Activated CD4-positive, alpha-beta T cell treated with anti-CD3 and anti-CD28 coated beads, Interleukin-2, amount 50 U/mL, for 1 hour (primary cell): ENCODE data around the gene FGFBP1.

Experiments
- DNase-seq: peaks from one replicate; pipeline ENCODE4 v3.0.0-alpha.2; 2020

The FGFBP1 gene

DNA sequence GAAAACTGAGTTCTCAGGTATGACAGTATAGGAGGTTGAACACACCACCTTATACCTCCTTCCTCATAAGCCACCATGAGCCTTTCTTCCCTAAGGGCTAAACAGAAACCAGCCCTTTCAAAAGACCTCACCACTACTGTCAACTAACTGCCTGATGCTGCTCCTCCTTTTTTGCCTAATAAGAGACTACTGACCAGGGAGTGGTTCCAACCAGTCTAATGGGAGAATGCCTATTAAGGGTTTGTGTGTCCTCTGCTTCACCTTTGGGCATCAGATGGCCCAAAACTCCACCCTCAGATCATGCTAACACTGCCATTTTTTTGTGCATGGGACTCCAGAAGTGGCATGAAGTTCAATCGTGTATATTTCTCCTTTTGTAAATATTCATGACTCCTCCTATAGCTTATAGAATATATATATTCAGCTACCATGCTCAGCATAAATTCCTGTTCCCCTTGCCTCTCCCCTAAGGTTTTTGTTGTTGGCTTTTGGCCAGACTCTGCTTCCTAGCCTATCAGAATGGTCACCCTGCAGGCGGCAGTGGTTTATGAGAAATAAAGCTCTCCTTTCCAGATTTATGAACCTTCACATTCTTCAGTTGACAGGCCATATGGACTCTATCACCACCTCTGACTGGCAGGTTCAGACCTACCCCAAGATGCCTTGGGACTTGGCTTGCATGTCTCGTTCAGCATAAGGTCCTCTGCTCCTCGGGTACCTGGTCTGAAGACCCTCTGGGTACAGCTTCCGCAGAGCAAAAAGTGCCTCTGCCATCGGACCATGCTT is 28.2 kb downstream of the FGFBP1 start:
- no peak for DNase-seq

DNA sequence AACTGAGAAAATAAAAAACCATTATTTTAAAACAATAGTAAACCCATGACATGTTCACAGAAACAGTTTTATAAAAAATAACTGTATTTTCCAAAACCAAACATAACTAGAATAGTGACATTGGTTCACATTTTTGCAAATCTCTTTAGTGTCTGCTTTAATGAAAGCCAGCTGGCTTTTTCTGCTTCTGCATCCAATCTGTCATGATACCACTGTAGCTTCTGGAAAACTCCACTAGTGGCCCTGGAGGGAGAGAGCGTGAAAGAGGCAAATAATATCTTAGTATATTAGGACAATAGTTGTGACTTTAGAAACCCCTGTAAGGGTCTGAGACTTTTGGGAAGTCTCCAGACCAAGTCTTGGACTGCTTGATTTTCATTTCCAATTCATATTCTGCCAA is 31.1 kb downstream of the FGFBP1 start:
- DNase-seq, result no peak

GRCh38 chr4:15906020-15906443 is 32.5 kb downstream of the FGFBP1 start:
- no peak for DNase-seq

DNA sequence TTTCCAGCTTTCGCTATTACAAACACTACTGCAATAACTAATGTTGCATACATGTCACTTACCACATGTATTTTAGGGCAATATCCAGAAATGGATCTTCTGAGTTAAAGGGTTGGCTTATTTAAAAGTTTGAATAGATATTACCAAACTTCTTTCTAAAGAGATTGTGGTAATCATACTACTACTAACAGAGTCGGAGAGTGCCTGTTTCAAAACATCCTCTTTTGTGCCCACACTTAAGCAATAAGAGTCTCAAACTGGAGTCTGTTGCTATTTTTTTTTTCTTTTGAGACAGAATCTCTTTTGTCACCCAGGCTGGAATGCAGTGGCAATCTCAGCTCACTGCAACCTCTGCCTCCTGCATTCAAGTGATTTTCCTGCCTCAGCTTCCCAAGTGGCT is 35.8 kb downstream of the FGFBP1 start:
- no peak for DNase-seq

- no peak for DNase-seq
Observed at GRCh38 chr4:15901998-15902397, 36.5 kb downstream of the FGFBP1 start.

DNA sequence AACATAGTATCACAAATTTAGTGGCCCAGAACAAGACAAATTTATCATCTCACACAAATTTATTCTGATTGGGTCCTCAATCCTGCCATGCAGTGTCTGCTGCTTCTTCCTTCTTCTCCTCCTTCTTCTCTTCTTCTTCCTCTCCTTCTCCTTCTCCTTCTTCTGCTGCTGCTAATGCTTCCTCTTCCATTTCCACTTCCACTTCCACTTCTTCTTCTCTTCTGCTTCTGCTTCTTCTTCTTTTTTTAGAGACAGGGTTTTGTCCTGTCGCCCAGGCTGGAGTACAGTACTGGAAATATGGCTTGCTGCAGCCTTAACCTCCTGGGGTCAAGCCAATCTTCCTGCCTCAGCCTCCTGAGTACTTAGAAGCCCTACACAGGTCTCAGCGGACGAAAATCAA is 37.5 kb downstream of the FGFBP1 start:
- DNase-seq, result no peak

DNA sequence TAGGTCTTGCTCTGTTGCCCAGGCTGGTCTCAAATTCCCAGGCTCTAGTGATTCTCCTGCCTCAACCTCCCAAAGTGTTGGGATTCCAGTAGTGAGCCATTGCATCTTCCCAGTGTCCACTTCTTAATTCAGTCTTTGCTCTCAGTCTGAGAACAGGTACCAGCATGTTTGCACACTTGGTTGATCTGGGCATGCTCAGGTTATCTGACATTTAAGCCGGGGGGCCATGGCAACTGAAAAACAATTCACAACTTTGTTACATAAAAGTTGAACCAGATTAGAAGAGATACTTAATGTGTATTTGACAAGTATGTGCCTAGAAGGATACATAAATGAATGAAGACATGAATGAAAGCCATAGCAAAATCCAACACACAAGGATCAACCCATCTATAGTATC is 39.0 kb downstream of the FGFBP1 start:
- no peak for DNase-seq

- no peak for DNase-seq
Observed at GRCh38 chr4:15898902-15899301, 39.6 kb downstream of the FGFBP1 start.

DNA sequence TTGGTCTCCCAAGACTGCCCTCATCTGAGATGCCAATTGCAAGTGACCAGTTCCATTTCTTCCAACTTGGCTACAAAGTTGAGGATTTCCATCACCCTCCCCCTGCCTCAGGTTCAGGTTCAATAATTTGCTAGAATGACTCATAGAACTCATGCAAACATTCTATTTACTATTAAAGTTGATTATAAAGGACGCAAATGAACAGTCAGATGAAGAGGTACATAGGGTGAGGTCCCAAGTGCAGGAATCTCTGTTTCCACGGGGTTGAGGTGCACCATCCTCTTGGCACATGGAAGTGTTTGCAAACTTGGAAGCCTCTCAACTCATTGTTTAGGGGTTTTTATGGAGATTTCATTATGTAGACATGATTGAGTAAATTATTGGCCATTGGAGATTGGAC is 41.0 kb downstream of the FGFBP1 start:
- no peak for DNase-seq

- no peak for DNase-seq
Observed at GRCh38 chr4:15894921-15895916, 43.3 kb downstream of the FGFBP1 start.

- DNase-seq, result no peak
Observed at GRCh38 chr4:15894393-15894792, 44.1 kb downstream of the FGFBP1 start.

GRCh38 chr4:15893962-15894361 is 44.6 kb downstream of the FGFBP1 start:
- no peak for DNase-seq

DNA sequence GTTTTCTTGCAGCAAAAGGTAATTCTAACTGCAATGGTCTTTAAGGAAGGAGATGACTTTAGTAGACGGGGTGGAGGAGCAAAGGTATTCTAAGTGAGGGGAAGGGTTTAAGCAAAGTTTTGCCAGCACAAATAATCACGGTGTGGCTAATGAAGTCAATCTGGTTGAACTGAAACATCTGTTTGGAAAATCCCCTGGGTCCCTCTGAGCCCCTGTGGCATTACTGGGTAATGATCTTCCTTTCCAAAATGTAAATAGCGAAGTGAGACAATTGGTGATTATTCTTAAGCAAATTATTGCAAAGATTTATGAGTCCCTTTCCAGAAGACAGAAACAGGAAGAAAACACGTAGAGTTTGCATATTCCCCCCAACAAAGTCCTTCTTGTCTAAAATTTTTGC is 47.2 kb downstream of the FGFBP1 start:
- DNase-seq, result no peak

GRCh38 chr4:15890246-15890829 is 48.2 kb downstream of the FGFBP1 start:
- no peak for DNase-seq

DNA sequence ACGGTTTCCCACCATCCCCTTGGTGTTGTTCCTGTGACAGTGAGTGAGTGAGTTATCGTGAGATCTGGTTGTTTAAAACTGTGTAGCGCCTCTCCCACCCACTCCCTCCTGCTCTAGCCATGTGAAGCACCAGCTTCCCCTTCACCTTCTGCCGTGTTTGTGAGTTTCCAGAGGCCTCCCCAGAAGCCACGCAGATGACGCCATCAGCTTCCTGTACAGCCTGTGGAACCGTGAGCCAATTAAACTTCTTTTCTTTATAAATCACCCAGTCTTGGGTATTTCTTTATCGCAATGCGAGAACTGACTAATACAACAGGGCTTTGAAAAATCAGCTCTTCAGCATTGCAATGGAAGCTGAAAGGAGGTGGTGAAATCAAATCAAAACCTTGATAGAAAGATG is 50.0 kb downstream of the FGFBP1 start:
- no peak for DNase-seq
